Gastroesophageal sphincter (tissue), 4 donors: ENCODE results near the gene TNS3. TPM values are rescaled to one million over a fixed set of nuclear protein-coding genes. Genes with fewer than 3 reads are reported as not detected.

Experiments
- ATAC-seq: fragments of 150-250 bp; one replicate; pipeline ENCODE4 v1.9.1; 2016; ENCODE audit warnings: mild to moderate bottlenecking, moderate library complexity
- H3K27ac ChIP-seq, 4 donors: fragments of 200-600 bp; sonication (generic) in 3 of 4; 1 replicate in 3 of 4; 2 replicates in 1 of 4; pipeline ENCODE4 v1.5.1; 2016 to 2019
- H3K27me3 ChIP-seq: fragments of 200-600 bp; sonication (generic); one replicate; pipeline ENCODE4 v1.5.1; 2019
- H3K36me3 ChIP-seq, 2 donors: fragments of 200-600 bp; sonication (generic); one replicate each; pipeline ENCODE4 v1.5.1; 2019; ENCODE audit warnings: control low read depth in 1 of 2
- H3K4me1 ChIP-seq, 3 donors: fragments of 200-600 bp; sonication (generic); 1 replicate in 2 of 3; 2 replicates in 1 of 3; pipeline ENCODE4 v1.5.1; 2016 to 2019; ENCODE audit warnings: control low read depth in 2 of 3
- H3K4me3 ChIP-seq, 2 donors: fragments of 200-600 bp; sonication (generic); one replicate each; pipeline ENCODE4 v1.5.1; 2019; ENCODE audit warnings: mild to moderate bottlenecking in 1 of 2, moderate library complexity in 1 of 2
- H3K9me3 ChIP-seq, 3 donors: fragments of 200-600 bp; sonication (generic); one replicate each; pipeline ENCODE4 v1.5.1; 2017 to 2019; ENCODE audit warnings: control low read depth in 2 of 3
- EP300 ChIP-seq: sonication (generic); formaldehyde crosslinking; IDR thresholded peaks from one replicate; pipeline ENCODE4 v1.6.1; 2017; ENCODE audit warnings: antibody characterized with exemption, mild to moderate bottlenecking
- POLR2A ChIP-seq, 2 donors: fragments of 450-650 bp; IDR thresholded peaks; one replicate each; pipeline ENCODE4 v1.6.1; 2017; ENCODE audit warnings: antibody characterized with exemption in 2 of 2, mild to moderate bottlenecking in 2 of 2, moderate library complexity in 1 of 2
- POLR2AphosphoS5 ChIP-seq: sonication (generic); formaldehyde crosslinking; IDR thresholded peaks from one replicate; pipeline ENCODE4 v1.6.1; 2017; ENCODE audit warnings: antibody characterized with exemption
- WGBS, 2 donors: methylation state at CpG; one replicate each; pipeline ENCODE4 v1.1.5; 2018; ENCODE audit warnings: low coverage in 1 of 2; 5-methylcytosine and 5-hydroxymethylcytosine counted together
- total RNA-seq, 4 donors: library from RNA; depleted of rRNA; stranded (reverse); fragments of >200 nt; gene quantifications; one replicate each; pipeline ENCODE4 v1.1.0, GENCODE V29; 2016
- TF ChIP-seq, protein P1 (sequence below), 4 experiments: fragments of 200-600 bp in 2 of 4; fragments of 450-650 bp in 2 of 4; sonication (generic) in 1 of 4; IDR thresholded peaks; one replicate each; pipeline ENCODE4 v1.5.1; 2017 to 2019; ENCODE audit warnings: antibody characterized with exemption in 4 of 4, mild to moderate bottlenecking in 2 of 4, moderate library complexity in 2 of 4

Gene TNS3
- total RNA-seq, 4 donors from 2014 or later = 35.0 to 61.3 (median 45.1) TPM

DNA sequence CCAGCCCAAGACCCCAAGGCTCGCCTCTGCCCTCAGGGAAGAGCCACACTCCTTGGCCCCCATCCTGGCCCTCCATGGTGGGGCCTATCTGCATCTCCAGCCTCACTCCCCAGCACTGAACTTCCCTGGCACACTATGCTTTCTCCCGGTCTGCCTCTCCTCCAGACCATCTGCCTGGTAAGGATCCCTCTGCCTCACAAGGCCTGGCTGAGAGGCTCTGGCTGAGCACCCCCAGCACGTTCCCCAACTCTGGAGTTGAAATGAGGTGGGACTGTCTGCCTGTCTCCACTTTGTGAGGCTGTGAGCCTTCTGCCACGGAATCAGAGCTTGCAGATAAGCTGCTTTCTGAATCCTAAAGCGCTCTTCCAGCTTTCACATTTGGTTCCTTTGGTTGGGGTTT is 220.7 kb downstream of the TNS3 start:
- no peak for ATAC-seq
- H3K9me3 ChIP-seq = no peaks in the 10 kb centered on the region
- H3K27me3 ChIP-seq = no peaks in the 10 kb centered on the region
- H3K36me3 ChIP-seq = peaks cover 0 to 2% of the 10 kb centered on the region in 2 donors
- H3K27ac ChIP-seq = no peak overlapping the region
- H3K4me3 ChIP-seq = no peak overlapping the region
- TF ChIP-seq POLR2A (IDR thresholded peaks at IDR 0.05) (no peak), POLR2AphosphoS5 (no peak), EP300 (no peak)
- TF ChIP-seq, protein P1, sequence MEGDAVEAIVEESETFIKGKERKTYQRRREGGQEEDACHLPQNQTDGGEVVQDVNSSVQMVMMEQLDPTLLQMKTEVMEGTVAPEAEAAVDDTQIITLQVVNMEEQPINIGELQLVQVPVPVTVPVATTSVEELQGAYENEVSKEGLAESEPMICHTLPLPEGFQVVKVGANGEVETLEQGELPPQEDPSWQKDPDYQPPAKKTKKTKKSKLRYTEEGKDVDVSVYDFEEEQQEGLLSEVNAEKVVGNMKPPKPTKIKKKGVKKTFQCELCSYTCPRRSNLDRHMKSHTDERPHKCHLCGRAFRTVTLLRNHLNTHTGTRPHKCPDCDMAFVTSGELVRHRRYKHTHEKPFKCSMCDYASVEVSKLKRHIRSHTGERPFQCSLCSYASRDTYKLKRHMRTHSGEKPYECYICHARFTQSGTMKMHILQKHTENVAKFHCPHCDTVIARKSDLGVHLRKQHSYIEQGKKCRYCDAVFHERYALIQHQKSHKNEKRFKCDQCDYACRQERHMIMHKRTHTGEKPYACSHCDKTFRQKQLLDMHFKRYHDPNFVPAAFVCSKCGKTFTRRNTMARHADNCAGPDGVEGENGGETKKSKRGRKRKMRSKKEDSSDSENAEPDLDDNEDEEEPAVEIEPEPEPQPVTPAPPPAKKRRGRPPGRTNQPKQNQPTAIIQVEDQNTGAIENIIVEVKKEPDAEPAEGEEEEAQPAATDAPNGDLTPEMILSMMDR (IDR thresholded peaks at IDR 0.05) = no peak
- 92% methylated on average over 2 to 4 of the region's 5 CpGs for WGBS, 2 donors
- peaks cover 0 to 10% (median 0%) of the 10 kb centered on the region in 3 donors for H3K4me1 ChIP-seq

DNA sequence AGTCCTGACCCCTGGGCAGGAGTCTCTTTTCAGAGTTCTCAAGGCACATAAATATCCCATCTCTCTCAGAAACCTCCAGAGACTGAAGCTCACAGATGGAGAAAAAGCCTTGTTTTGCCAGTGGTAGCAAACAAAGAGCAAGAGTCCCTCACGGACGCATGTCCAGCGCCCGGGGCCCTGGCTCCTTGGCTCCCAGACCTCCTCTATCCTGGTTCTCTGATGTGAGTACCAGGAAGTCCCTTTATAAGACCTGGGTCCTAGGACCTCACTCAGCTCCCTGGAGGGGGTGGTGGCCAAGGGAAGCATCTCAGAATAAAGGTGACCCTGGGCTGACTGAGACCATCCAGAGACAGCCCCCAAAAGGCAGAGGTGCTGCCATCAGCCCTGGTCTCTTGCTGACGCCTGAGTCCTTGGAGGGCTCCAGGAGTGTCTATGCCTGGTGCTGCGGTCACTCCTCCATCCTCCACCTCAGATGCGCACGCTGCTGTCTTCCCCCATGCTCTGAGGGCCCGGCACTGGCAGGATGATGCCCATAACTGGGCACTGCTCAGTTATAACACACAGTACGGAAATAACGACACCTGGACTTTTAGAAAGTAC is 221.5 kb downstream of the TNS3 start:
- Histone ChIP-seq H3K9me3 (no peaks in the 10 kb centered on the region), H3K27me3 (no peaks in the 10 kb centered on the region), H3K4me3 (no peak overlapping the region), H3K27ac (no peak overlapping the region), H3K36me3 (no peaks in the 10 kb centered on the region), H3K4me1 (peaks cover 0 to 19% (median 0%) of the 10 kb centered on the region in 3 donors)
- TF ChIP-seq, protein P1 (IDR thresholded peaks at IDR 0.05) = no peak
- TF ChIP-seq POLR2AphosphoS5 = no peak
- no peak for TF ChIP-seq EP300
- no peak for TF ChIP-seq POLR2A (IDR thresholded peaks at IDR 0.05)
- ATAC-seq = no peak
- 89 to 100% methylated on average over 1 to 9 of the region's 11 CpGs for WGBS, 2 donors

DNA sequence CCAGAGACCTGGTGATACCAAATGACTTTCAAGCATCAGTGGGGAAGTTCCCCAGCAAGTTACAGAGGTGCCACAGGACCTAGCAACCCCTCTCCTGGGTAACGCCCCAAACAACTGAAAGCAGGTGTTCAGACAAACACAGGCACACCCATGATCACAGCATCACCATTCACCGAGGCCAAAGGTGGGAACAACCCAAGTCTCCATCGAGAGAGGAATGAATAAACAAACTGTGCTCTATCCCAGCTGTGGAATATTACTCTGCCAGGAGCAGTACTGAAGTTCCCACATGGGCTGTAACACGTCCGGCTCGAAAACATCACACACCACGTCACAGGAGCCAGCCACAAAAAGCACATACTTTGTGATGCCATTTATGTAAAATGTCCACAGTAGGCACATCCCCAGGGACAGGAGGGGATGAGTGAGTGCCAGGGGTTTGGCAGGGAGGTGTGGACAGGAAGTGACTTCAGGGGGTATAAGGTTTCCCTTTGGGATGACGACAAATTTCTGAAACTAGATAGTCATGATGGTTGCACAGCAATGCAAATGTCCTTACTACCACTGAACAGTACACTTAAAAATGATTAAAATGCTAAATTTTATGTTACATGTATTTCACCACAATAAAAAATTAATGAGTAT is 222.8 kb downstream of the TNS3 start:
- Histone ChIP-seq H3K27me3 (no peaks in the 10 kb centered on the region), H3K4me3 (no peak overlapping the region), H3K9me3 (no peaks in the 10 kb centered on the region), H3K4me1 (peaks cover 0 to 23% (median 0%) of the 10 kb centered on the region in 3 donors), H3K36me3 (no peaks in the 10 kb centered on the region), H3K27ac (no peak overlapping the region)
- WGBS, 2 donors = 87 to 90% methylated on average over 4 to 5 of the region's 8 CpGs
- TF ChIP-seq EP300 (no peak), POLR2AphosphoS5 (no peak), POLR2A (IDR thresholded peaks at IDR 0.05) (no peak)
- TF ChIP-seq, protein P1 (IDR thresholded peaks at IDR 0.05) = no peak
- ATAC-seq = no peak

DNA sequence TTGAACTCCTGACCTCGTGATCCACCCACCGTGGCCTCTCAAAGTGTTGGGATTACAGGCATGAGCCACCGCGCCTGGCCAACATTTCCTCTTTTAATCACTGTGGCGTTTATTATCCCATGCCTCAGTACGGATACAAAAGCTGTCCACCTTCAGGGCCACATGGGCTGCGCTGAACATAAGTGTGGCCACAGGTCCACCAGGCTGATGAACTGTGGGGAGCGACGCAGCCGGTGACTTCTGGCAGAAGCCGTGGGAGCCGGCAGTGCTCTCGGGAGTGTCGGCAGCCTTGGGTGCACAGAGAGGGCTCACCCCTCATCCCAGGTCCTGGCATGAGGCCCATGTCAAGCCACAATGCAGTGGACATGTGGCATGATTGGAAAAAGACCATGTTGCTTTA is 223.6 kb downstream of the TNS3 start:
- Histone ChIP-seq H3K4me3 (no peak overlapping the region), H3K27me3 (no peaks in the 10 kb centered on the region), H3K9me3 (no peaks in the 10 kb centered on the region), H3K36me3 (no peaks in the 10 kb centered on the region), H3K27ac (no peak overlapping the region), H3K4me1 (peaks cover 0 to 23% (median 0%) of the 10 kb centered on the region in 3 donors)
- WGBS, 2 donors = 91 to 100% methylated on average over 2 to 6 of the region's 14 CpGs
- TF ChIP-seq EP300 = no peak
- TF ChIP-seq POLR2AphosphoS5 = no peak
- TF ChIP-seq POLR2A (IDR thresholded peaks at IDR 0.05) = no peak
- TF ChIP-seq, protein P1 (IDR thresholded peaks at IDR 0.05) = no peak
- no peak for ATAC-seq

DNA sequence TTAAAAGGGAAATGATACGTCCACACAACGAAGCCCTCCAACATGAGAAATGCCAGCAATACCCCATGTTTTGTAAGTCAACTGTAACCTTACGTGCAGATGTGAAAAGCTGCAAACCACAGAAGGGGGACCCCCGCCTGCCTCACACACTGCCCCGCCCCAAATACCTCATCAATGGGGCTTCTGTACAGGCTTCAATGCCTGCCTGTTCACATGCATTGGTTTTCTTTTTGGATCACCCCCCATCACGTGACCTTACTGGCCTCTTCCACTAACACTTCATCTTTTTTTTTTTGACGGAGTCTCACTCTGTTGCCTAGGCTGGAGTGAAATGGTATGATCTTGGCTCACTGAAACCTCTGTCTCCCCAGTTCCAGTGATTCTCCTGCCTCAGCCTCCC is 224.0 kb downstream of the TNS3 start:
- WGBS, 2 donors = 89 to 95% methylated on average over 3 to 7 of the region's 7 CpGs
- no peak for ATAC-seq
- Histone ChIP-seq H3K4me3 (no peak overlapping the region), H3K27ac (no peak overlapping the region), H3K36me3 (no peaks in the 10 kb centered on the region), H3K27me3 (no peaks in the 10 kb centered on the region), H3K4me1 (peaks cover 0 to 23% (median 0%) of the 10 kb centered on the region in 3 donors), H3K9me3 (no peaks in the 10 kb centered on the region)
- TF ChIP-seq, protein P1 (IDR thresholded peaks at IDR 0.05) = no peak
- TF ChIP-seq EP300 (no peak), POLR2A (IDR thresholded peaks at IDR 0.05) (no peak), POLR2AphosphoS5 (no peak)
